ENCODE data around the gene CDCP1.

The CDCP1 gene, protein sequence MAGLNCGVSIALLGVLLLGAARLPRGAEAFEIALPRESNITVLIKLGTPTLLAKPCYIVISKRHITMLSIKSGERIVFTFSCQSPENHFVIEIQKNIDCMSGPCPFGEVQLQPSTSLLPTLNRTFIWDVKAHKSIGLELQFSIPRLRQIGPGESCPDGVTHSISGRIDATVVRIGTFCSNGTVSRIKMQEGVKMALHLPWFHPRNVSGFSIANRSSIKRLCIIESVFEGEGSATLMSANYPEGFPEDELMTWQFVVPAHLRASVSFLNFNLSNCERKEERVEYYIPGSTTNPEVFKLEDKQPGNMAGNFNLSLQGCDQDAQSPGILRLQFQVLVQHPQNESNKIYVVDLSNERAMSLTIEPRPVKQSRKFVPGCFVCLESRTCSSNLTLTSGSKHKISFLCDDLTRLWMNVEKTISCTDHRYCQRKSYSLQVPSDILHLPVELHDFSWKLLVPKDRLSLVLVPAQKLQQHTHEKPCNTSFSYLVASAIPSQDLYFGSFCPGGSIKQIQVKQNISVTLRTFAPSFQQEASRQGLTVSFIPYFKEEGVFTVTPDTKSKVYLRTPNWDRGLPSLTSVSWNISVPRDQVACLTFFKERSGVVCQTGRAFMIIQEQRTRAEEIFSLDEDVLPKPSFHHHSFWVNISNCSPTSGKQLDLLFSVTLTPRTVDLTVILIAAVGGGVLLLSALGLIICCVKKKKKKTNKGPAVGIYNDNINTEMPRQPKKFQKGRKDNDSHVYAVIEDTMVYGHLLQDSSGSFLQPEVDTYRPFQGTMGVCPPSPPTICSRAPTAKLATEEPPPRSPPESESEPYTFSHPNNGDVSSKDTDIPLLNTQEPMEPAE

DNA sequence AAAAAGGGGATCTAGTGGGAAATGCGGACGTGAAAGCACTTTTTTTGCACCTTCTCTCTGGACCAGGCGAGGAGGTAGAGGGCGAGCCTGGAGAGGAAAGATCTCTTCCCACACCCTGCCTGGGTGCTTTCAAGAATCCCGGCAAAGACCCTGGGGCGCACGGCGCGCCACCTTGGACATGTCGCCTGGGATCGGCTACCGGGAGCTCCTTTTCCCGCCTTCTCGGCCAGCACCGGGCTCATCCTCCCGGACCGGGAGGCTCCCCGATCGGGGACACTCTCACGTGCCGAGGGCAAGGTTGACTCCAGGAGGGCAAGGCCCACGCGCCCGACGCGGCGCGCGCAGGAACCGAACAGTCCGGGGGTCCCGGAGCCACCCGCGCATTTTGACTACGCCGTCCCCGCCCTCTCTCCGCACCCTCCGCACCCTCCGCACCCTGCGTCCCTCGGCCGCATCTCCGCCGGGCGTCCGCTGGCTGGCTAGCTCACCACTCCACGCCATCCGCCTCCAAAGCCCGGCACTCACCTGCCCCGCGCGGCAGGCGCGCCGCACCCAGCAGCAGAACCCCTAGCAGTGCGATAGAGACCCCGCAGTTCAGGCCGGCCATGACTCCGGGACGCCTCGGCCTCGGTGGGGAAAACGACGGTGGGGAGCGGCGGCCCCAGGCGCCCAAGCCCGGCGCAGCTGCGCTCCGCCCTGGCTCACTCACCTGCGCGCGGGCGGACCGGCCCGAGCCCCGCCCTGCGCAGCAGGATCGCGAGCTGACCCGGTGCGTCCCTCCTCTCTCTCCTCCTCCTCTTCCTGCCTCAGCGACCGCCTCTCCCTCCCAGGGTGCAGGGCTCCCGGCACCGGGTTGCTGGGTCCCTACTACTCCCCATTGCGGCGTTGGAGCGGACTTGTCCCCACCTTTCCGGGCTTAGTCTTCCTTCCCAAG, at the start of gene CDCP1:
Gene CDCP1 (minus strand): TSS at position 698 of the 934 bp plus-strand sequence. CDS start 91 bp downstream, at position 607.
- no peak for DNase-seq (ENCODE audit: low read depth)

DNA sequence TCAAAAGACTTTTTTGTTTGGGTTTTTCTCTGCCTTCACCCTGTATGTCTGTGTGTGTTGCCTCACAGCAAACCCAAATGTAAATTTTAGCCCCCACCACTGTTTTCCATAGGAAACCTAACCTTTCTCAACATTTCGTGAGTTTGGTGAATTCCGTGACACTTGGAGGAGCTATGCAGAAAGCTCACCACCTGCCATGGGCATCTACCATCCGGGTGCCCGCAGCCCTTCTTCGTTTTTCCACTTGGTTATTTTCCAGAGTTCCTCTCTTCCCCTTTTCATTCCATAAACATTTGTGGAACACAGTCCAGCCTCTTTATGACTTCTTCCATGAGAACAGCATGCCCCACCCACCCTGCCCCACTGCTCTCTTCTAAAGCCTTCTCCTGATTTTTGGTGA, 48.6 kb upstream of the CDCP1 start:
- no peak for DNase-seq (ENCODE audit: low read depth)

- no peak for DNase-seq (ENCODE audit: low read depth)
These were observed 45.8 kb upstream of the CDCP1 start for GRCh38 chr3:45191924-45192417.

- no peak for DNase-seq (ENCODE audit: low read depth)
These were observed 45.2 kb upstream of the CDCP1 start for GRCh38 chr3:45191424-45191823.

DNA sequence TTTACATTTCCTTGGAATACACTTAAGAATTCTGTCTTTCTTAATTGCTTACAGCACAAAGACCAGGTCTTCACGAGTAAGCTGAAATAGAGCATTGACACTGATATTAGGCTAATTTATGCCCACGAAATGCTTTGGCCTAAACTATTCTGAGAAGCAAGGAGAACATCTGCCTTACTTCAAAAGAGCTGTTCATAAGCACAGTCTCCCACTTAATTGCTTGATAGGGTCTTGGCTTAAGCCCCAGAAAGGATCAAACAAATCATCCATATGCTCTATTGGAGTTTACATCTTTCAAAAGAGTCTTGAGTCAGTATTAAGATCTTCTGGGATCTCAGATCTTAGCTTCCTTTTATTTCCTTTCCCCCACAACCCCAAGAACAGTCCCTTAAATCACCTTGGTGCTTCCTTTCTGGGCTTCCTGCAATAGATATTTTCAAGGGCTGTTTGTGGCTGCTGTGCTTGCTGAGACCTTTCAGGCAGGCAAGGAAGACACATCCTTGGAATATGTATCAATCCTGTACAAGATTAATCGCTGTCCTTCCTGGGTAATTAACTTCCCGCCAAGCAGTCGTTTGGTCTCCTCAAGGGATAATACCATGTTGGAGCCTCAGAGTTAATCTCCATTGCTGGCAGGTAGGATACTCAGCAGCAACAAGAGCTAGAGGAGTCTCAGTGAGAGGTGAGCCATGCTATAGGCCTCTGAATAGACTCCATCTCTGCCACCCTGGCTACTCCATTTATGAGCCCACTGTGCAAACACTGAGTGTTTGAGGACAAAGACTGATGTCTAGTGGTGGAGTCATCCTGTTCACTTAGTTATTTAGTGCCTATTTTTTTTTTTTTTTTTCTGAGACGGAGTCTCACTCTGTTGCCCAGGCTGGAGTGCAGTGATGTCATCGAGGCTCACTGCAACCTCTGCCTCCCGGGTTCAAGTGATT, 42.8 kb upstream of the CDCP1 start:
- DNase-seq (ENCODE audit: low read depth) = no peak

DNA sequence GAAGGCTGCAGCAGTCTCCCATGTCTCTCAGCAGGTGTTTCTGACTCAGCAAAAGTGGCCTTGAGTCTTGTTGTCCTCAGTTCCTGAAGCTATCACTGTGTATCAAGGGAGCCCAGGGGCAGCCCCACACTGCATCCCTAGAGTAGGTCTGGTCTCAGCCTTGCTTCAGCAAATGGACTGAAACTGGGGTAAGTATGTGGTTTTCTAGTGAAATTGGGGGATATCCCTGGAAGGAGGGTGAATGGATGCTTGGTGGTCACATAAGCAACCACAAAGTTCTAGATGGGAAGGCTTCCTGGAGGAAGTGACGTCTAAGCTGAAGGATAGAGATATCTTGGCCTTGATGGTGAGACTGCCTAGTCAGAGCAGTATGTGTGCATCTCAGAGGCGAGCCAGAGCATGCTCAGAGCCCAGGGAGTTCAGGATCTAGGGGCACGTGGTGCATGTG, 41.5 kb upstream of the CDCP1 start:
- no peak for DNase-seq (ENCODE audit: low read depth)

DNA sequence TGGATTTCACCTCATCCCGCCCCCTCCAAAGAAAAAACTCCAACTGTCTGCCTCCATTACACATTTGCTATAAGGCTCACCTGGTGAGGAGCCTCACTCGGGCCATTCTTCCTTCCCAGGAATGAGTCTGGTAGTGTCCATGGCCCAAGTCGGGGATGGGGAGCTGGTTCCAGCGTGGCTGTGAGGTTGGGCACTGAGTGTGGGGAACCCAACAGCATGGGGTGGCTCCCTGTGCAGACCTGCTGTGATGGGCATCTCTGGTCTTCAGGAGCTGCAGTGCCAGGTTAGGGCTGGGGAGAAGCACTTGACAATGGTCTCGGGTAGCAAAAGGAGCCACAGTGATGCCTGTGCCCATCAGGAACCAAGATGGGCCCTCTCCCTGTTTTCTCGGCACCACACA, 40.7 kb upstream of the CDCP1 start:
- DNase-seq (ENCODE audit: low read depth) = no peak

- DNase-seq (ENCODE audit: low read depth) = no peak
These were observed 39.3 kb upstream of the CDCP1 start for GRCh38 chr3:45185461-45185860.

DNA sequence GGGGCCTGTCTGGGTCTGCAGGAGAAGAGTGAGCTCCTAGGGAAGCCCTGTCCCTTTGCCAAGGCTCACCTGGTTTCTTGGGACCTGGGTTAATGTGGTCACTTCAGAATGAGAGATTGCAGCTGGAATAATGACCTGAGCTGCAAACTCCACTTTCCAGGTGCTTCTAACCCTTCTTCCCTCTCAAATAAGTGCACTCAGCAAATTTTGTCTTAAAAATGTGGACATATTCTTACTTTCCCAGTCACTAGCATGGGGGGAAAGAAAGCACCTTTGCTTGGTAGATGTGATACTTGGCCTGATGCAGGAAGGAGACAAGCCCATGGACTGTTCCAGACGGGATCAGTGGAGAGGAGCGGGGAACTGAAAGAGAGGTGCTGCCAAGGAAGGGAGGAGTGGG, 38.9 kb upstream of the CDCP1 start:
- no peak for DNase-seq (ENCODE audit: low read depth)

DNA sequence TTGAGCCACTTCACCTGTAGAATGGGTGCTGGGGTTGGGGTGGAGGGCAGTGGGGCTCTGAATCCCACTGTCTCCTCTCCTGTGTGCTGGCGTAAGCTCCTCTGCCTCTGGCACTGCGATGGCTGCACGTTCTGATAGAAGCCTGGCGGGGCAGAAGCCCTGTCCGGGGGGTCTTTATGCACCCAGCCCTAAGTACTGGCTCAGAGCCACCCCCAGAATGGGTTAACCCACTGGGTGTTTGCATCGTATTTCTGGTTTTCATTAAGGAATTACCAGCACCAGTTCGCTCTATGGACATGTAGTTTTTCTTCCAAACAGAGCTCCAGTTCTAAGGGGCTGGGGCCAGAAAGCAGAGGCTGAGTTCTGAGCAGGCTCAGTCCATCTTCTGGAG, 37.7 kb upstream of the CDCP1 start:
- DNase-seq (ENCODE audit: low read depth) = no peak

GRCh38 chr3:45182915-45183871, 37.0 kb upstream of the CDCP1 start:
- no peak for DNase-seq (ENCODE audit: low read depth)

DNA sequence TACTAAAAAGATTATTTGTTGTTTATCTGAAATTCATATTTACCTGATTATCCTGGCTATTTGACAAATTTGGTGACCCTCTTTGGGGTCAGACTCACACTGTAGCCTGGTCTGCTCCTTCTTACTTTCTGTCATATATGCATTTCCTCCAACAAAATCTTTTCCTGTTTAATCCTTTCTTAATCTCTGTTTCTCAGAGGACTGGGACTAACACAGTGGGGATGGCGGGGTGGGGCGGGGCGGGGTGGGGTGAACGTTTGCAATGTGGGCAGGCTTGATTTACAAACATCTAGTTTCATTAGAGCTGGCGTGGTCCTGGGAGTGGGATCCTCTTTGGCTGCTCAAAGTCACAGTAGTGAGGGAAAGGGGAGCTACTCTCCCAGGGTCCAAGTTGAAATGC, 35.3 kb upstream of the CDCP1 start:
- DNase-seq (ENCODE audit: low read depth) = no peak

- DNase-seq (ENCODE audit: low read depth) = no peak
These were observed 34.7 kb upstream of the CDCP1 start for GRCh38 chr3:45180899-45181298.

DNA sequence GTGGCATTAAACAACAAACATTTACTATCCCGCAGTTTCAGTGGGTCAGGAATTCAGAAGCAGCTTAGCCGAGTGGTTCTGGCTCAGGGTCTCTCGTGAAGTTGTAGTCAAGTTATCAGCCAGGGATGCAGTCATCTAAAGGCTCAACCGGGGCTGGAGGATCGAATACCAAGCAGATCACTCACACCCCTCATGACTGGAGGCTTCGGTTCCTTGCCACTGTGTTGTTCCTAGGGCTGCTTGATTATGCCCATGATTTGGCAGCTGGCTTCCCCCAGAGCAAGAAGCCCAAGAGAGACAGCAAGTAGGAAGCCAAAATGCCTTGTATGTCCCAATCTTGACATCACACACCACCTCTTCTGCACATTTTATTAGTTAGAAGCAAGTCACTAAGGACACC, 33.9 kb upstream of the CDCP1 start:
- no peak for DNase-seq (ENCODE audit: low read depth)

GRCh38 chr3:45179163-45179562, 33.0 kb upstream of the CDCP1 start:
- DNase-seq (ENCODE audit: low read depth) = no peak

DNA sequence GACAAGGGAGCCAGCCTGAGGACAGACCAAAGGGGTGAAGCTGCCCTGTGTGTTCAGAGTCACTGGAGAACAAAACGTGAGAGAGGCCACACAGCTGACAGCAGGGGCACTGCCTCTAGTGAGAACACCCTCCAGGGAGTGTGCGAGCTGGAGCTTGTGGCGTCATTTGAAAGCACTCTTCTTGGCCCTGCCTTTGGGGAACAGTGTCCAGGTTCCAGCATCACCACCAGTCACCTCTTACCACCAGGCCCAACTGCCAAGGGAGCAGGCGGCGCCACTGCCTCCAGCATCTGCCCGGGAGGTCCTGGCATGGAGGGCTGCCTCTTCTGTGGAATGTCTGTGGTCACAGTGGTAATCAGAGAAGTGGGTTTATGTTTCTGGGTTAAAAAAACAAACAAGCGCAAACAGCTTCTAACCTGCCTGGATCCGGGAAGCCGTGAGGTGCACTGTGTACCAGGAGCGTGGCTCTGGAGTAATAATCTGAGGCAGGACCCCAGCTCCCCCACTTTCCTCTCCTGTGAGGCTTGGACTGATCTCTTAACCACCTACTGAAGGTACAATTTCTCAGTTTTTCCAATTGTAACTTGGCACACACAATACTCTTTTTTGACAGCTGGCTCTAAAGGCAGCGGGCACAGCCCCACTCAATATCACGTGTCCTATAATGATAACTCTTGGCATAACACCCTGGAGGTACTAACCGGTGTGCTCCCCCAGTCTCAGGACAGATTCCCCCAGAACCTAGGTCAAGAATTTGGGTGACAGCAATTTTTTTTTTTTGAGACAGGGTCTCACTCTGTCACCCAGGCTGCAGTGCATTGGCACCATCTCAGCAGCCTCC, 32.2 kb upstream of the CDCP1 start:
- DNase-seq (ENCODE audit: low read depth) = no peak

DNA sequence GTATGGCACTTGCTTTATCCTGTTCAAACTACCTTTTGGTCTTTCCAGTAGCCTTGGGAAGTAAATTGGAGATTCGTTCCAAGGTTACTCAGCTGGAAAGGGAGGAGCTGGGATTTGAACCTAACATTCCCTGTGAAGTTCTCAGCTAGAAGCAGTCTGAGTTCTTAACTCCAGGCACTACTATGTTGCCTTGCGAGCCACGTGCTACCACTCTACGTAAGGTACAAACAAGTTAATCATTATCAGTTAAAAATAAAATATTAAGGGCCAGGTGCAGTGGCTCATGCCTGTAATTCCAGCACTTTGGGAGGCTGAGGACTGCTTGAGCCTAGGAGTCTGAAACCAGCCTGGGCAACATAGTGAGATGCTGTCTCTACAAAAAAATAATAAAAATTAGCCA, 30.7 kb upstream of the CDCP1 start:
- no peak for DNase-seq (ENCODE audit: low read depth)

DNA sequence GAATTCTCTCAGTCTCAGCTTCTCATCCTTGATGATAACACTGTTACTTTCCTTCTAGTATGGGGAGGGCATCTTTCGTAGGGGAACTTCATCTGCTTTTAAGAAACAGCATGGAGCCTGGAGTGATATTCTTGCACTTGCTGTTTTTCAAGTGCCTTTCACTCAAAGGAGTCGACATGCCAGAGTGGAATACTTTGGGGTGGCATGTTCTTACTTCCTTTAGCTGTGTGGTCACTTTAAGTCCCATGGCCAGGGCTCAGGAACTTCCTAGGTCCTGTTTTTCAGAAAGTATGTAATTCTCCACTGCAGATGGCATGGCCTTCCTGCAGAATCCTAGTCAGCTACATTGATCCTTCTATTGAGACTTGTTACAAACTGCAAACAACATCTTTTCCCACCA, 28.1 kb upstream of the CDCP1 start:
- DNase-seq (ENCODE audit: low read depth) = no peak

DNA sequence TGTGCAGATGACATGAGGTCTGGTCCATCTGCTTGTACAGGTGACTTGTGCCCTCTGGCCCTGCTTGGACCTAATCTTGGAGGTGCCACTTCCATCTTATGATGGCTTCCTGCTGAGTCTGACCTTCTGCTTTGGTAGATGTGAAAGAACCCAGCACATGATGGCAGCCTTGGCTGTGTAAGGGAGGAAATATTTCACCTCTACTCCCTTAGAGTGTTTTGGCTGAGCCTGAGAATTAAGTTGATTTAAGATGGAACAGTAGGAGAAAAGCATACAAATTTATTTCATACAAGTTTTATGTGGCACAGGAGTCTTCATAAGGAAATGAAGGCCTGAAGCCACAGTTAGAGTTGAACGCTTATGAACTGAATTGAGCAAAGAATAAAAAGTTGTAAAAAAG, 27.6 kb upstream of the CDCP1 start:
- no peak for DNase-seq (ENCODE audit: low read depth)
